Stimulated activated CD4-positive, alpha-beta T cell treated with anti-CD3 and anti-CD28 coated beads, Interleukin-15, amount 100 ng/mL, for 1 hour (primary cell): Measurements from ENCODE around the gene MAPK11.

Source experiments
- DNase-seq, 2 donors: peaks; one replicate each; pipeline ENCODE4 v3.0.0-alpha.2; 2020; ENCODE audit warnings: low read depth in 1 of 2, low spot score in 1 of 2

The MAPK11 gene

GRCh38 chr22:50227579-50228215 lies 42.5 kb downstream of the MAPK11 start:
- no peak for DNase-seq

GRCh38 chr22:50226875-50227165 lies 43.4 kb downstream of the MAPK11 start:
- no peak for DNase-seq

- no peak for DNase-seq
Observed at GRCh38 chr22:50226063-50226874, 43.9 kb downstream of the MAPK11 start.

- DNase-seq = no peak
Observed at GRCh38 chr22:50225200-50225969, 44.8 kb downstream of the MAPK11 start.

- DNase-seq = no peak
Observed at GRCh38 chr22:50224071-50224470, 46.1 kb downstream of the MAPK11 start.

GRCh38 chr22:50222508-50222907 lies 47.7 kb downstream of the MAPK11 start:
- DNase-seq = no peak

GRCh38 chr22:50221410-50222300 lies 48.5 kb downstream of the MAPK11 start:
- no peak for DNase-seq

- DNase-seq = no peak
Observed at GRCh38 chr22:50220603-50221409, 49.4 kb downstream of the MAPK11 start.

GRCh38 chr22:50219800-50220602 lies 50.2 kb downstream of the MAPK11 start:
- no peak for DNase-seq

- DNase-seq = no peak
Observed at GRCh38 chr22:50218996-50219727, 51.0 kb downstream of the MAPK11 start.

GRCh38 chr22:50218153-50218995 lies 51.8 kb downstream of the MAPK11 start:
- DNase-seq = no peak

GRCh38 chr22:50217543-50218152 lies 52.5 kb downstream of the MAPK11 start:
- DNase-seq = no peak

GRCh38 chr22:50216684-50217520 lies 53.3 kb downstream of the MAPK11 start:
- DNase-seq = no peak

- no peak for DNase-seq
Observed at GRCh38 chr22:50216055-50216683, 54.0 kb downstream of the MAPK11 start.

GRCh38 chr22:50215297-50216054 lies 54.7 kb downstream of the MAPK11 start:
- DNase-seq = no peak
